H1 (cell line): ENCODE results near the gene GSDMA. TPM values are rescaled to one million over a fixed set of nuclear protein-coding genes. Genes with fewer than 3 reads are reported as not detected.

Experiments used
- CTCF ChIA-PET: fragments of 300-600 bp; sonication (Branson Sonifier 250); formaldehyde crosslinking; loops from one replicate; lab custom pipeline; 2021; ENCODE audit not compliant: partially characterized antibody; lab: Charles Lee
- POLR2A ChIA-PET: fragments of 300-600 bp; sonication (Branson Sonifier 250); formaldehyde crosslinking; loops from one replicate; lab custom pipeline; 2021; ENCODE audit warnings: inconsistent platforms; ENCODE audit not compliant: partially characterized antibody; lab: Charles Lee
- DNase-seq, 2 experiments: peaks; one replicate each; pipeline versions ENCODE4 v3.0.0 to v3.0.0-alpha.2; 2010 to 2022; ENCODE audit warnings: low spot score in 2 of 2, low read depth in 1 of 2, mixed read lengths in 1 of 2
- FAIRE-seq: peaks from 2 replicates; lab custom pipeline; 2011; peaks lifted over from hg19 to GRCh38; lab: Jason Lieb, UNC
- H2AFZ ChIP-seq: 2 replicates; pipeline ENCODE4 v1.8.1; 2012; ENCODE audit warnings: low read length, inconsistent platforms
- H2AK5ac ChIP-seq: 2 replicates; pipeline ENCODE4 v1.6.1; 2013; ENCODE audit warnings: low read depth, low read length
- H2BK120ac ChIP-seq: replicated peaks from 2 replicates; pipeline ENCODE3; 2013; ENCODE audit warnings: low read depth, low read length, inconsistent platforms
- H2BK12ac ChIP-seq: 2 replicates; pipeline ENCODE4 v1.6.1; 2013; ENCODE audit warnings: low read depth, low read length
- H2BK15ac ChIP-seq: 2 replicates; pipeline ENCODE4 v1.6.1; 2013; ENCODE audit warnings: low read length
- H2BK20ac ChIP-seq: 2 replicates; pipeline ENCODE4 v1.6.1; 2013; ENCODE audit warnings: low read length
- H2BK5ac ChIP-seq: 2 replicates; pipeline ENCODE4 v1.6.1; 2013; ENCODE audit warnings: low read depth, low read length
- H3K14ac ChIP-seq: 2 replicates; pipeline ENCODE4 v1.6.1; 2013; ENCODE audit warnings: inconsistent platforms; ENCODE audit not compliant: insufficient read length
- H3K18ac ChIP-seq: 2 replicates; pipeline ENCODE4 v1.6.1; 2013; ENCODE audit warnings: low read length; ENCODE audit errors: extremely low read depth
- H3K23ac ChIP-seq: 2 replicates; pipeline ENCODE4 v1.6.1; 2013; ENCODE audit warnings: inconsistent platforms; ENCODE audit not compliant: insufficient read length
- H3K23me2 ChIP-seq: 2 replicates; pipeline ENCODE4 v1.6.1; 2013; ENCODE audit warnings: low read depth, low read length
- H3K27ac ChIP-seq: 2 replicates; pipeline ENCODE4 v1.6.1; 2011; ENCODE audit warnings: low read depth, low read length, inconsistent platforms
- H3K27me3 ChIP-seq, 4 experiments: replicated peaks in 1 of 4; 1 replicate in 1 of 4; 2 replicates in 3 of 4; pipeline versions ENCODE4 v1.6.1 to v1.8.1; 2011 to 2013; ENCODE audit warnings: low read length in 3 of 4, mild to moderate bottlenecking in 3 of 4, inconsistent platforms in 2 of 4, mixed read lengths in 2 of 4, moderate library complexity in 1 of 4; ENCODE audit not compliant: control insufficient read depth in 3 of 4, insufficient read depth in 3 of 4; ENCODE audit errors: extremely low read depth in 1 of 4
- H3K36me3 ChIP-seq, 4 experiments: 2 replicates each; pipeline versions ENCODE4 v1.6.1 to v1.8.1; 2011 to 2013; ENCODE audit warnings: mild to moderate bottlenecking in 4 of 4, low read length in 3 of 4, moderate library complexity in 2 of 4, control low read depth in 1 of 4, inconsistent platforms in 1 of 4; ENCODE audit not compliant: insufficient read depth in 4 of 4, control insufficient read depth in 2 of 4
- H3K4ac ChIP-seq: replicated peaks from 2 replicates; pipeline ENCODE3; 2013; ENCODE audit warnings: low read length, low read depth, mixed read lengths, inconsistent platforms; ENCODE audit not compliant: insufficient read length
- H3K4me1 ChIP-seq, 4 experiments: replicated peaks in 1 of 4; 1 replicate in 1 of 4; 2 replicates in 3 of 4; pipeline versions ENCODE4 v1.6.1 to v1.8.1; 2011 to 2013; ENCODE audit warnings: low read length in 3 of 4, inconsistent platforms in 2 of 4, mixed read lengths in 1 of 4; ENCODE audit not compliant: insufficient read depth in 4 of 4, control insufficient read depth in 3 of 4
- H3K4me2 ChIP-seq, 2 experiments: 2 replicates each; pipeline versions ENCODE4 v1.6.1 to v1.8.1; 2011 to 2013; ENCODE audit warnings: low read depth in 2 of 2, low read length in 2 of 2, control low read depth in 1 of 2, inconsistent platforms in 1 of 2, mild to moderate bottlenecking in 1 of 2; ENCODE audit not compliant: insufficient read depth in 1 of 2
- H3K4me3 ChIP-seq, 4 experiments: fragments of 200-600, 300-600 bp in 1 of 4; sonication (generic), shearing (Covaris generic), sonication (Bioruptor Twin) in 1 of 4; 2 replicates each; pipeline versions ENCODE4 v1.5.1 to v1.8.1; 2011 to 2016; ENCODE audit warnings: low read length in 4 of 4, low read depth in 3 of 4, control low read depth in 2 of 4, inconsistent platforms in 2 of 4, mild to moderate bottlenecking in 2 of 4, mixed read lengths in 1 of 4, moderate library complexity in 1 of 4; ENCODE audit not compliant: insufficient read depth in 2 of 4; ENCODE audit errors: extremely low read depth in 1 of 4
- H3K56ac ChIP-seq: replicated peaks from 2 replicates; pipeline ENCODE3; 2013; ENCODE audit warnings: low read depth, mild to moderate bottlenecking, mixed read lengths, low read length, inconsistent platforms; ENCODE audit not compliant: insufficient read length
- H3K79me1 ChIP-seq: 2 replicates; pipeline ENCODE4 v1.6.1; 2013; ENCODE audit warnings: low read depth, low read length, control low read depth
- H3K79me2 ChIP-seq, 2 experiments: 2 replicates each; pipeline versions ENCODE4 v1.6.1 to v1.8.1; 2012 to 2013; ENCODE audit warnings: low read length in 2 of 2, mild to moderate bottlenecking in 2 of 2, inconsistent platforms in 1 of 2; ENCODE audit not compliant: insufficient read depth in 2 of 2, control insufficient read depth in 1 of 2
- H3K9ac ChIP-seq, 4 experiments: replicated peaks in 1 of 4; 1 replicate in 1 of 4; 2 replicates in 3 of 4; pipeline versions ENCODE4 v1.6.1 to v1.8.1; 2011 to 2013; ENCODE audit warnings: low read depth in 3 of 4, low read length in 3 of 4, control low read depth in 2 of 4, mild to moderate bottlenecking in 2 of 4, moderate library complexity in 2 of 4, inconsistent platforms in 1 of 4; ENCODE audit errors: extremely low read depth in 1 of 4
- H3K9me3 ChIP-seq, 2 experiments: 2 replicates each; pipeline versions ENCODE4 v1.6.1 to v1.8.1; 2012 to 2013; ENCODE audit warnings: mild to moderate bottlenecking in 2 of 2, moderate library complexity in 2 of 2, control low read depth in 1 of 2, inconsistent platforms in 1 of 2, low read depth in 1 of 2, low read length in 1 of 2, mixed read lengths in 1 of 2; ENCODE audit not compliant: insufficient read depth in 2 of 2
- H4K20me1 ChIP-seq, 2 experiments: replicated peaks in 1 of 2; 2 replicates each; pipeline versions ENCODE3 to v1.8.1; 2011 to 2013; ENCODE audit warnings: inconsistent platforms in 2 of 2, low read length in 2 of 2, mild to moderate bottlenecking in 1 of 2; ENCODE audit not compliant: insufficient read depth in 2 of 2, control insufficient read depth in 1 of 2
- H4K5ac ChIP-seq: 2 replicates; pipeline ENCODE4 v1.6.1; 2013; ENCODE audit warnings: low read length, low read depth, mixed read lengths, inconsistent platforms; ENCODE audit not compliant: insufficient read length
- H4K8ac ChIP-seq: 2 replicates; pipeline ENCODE4 v1.8.0; 2013; ENCODE audit warnings: mild to moderate bottlenecking, moderate library complexity, low read length, inconsistent platforms; ENCODE audit not compliant: insufficient read depth; ENCODE audit errors: extremely low read depth
- H4K91ac ChIP-seq: replicated peaks from 2 replicates; pipeline ENCODE3; 2013; ENCODE audit warnings: low read length, mixed read lengths, inconsistent platforms; ENCODE audit not compliant: insufficient read length
- ASH2L ChIP-seq: fragments of 200-600, 300-600 bp; sonication (generic); IDR thresholded peaks from one replicate; pipeline ENCODE4 v1.7.1; 2017; ENCODE audit warnings: low read length
- BRCA1 ChIP-seq: IDR thresholded peaks from 2 replicates; pipeline ENCODE4 v1.6.1; 2012; ENCODE audit warnings: low read depth, low read length, improper control_type of control experiment
- CTCF ChIP-seq, 3 experiments: IDR thresholded peaks; 1 replicate in 2 of 3; 2 replicates in 1 of 3; pipeline versions ENCODE4 v1.5.1 to v1.6.1; 2011; ENCODE audit warnings: low read length in 3 of 3, mild to moderate bottlenecking in 3 of 3, inconsistent platforms in 2 of 3, low read depth in 1 of 3, moderate library complexity in 1 of 3; ENCODE audit not compliant: insufficient read depth in 1 of 3; ENCODE audit errors: control extremely low read depth in 1 of 3
- HDAC6 ChIP-seq: IDR thresholded peaks from one replicate; pipeline ENCODE4 v1.7.1; 2012; ENCODE audit warnings: low read depth, mild to moderate bottlenecking, inconsistent platforms, low read length, moderate library complexity
- RAD21 ChIP-seq, 2 experiments: IDR thresholded peaks in 1 of 2; conservative IDR thresholded peaks in 1 of 2; 2 replicates each; pipeline ENCODE4 v1.6.1; 2011; ENCODE audit warnings: low read depth in 2 of 2, low read length in 2 of 2, improper control_type of control experiment in 1 of 2, inconsistent platforms in 1 of 2, mild to moderate bottlenecking in 1 of 2, moderate library complexity in 1 of 2
- USF2 ChIP-seq: IDR thresholded peaks from 2 replicates; pipeline ENCODE4 v1.6.1; 2011; ENCODE audit warnings: low read length, improper control_type of control experiment
- WGBS, 2 experiments: shearing (Covaris generic) in 1 of 2; methylation state at CpG; one replicate each; pipeline versions ENCODE4 v1.1.6 to v1.1.7; 2013 to 2015; ENCODE audit warnings: low lambda C conversion rate in 2 of 2, mixed read lengths in 2 of 2, inconsistent platforms in 1 of 2, low coverage in 1 of 2, missing lambda C conversion rate in 1 of 2; ENCODE audit not compliant: insufficient replicate concordance in 2 of 2, insufficient coverage in 1 of 2, insufficient read length in 1 of 2; ENCODE audit errors: extremely low coverage in 1 of 2, missing lambda C conversion rate in 1 of 2; 5-methylcytosine and 5-hydroxymethylcytosine counted together
- polyA plus RNA-seq, 7 experiments: library from polyadenylated mRNA; depleted of rRNA in 3 of 7; stranded (reverse) in 5 of 7; unstranded in 2 of 7; fragments of >200 nt in 5 of 7; fragments of 200-250 nt in 2 of 7; gene quantifications; 1 replicate in 5 of 7; 2 replicates in 1 of 7; 4 replicates in 1 of 7; pipeline versions ENCODE4 v1.2.1 to v1.2.3, GENCODE V29; 2011 to 2013; ENCODE audit warnings: missing spikeins in 2 of 7, mixed read lengths in 2 of 7
- total RNA-seq: library from RNA; stranded (reverse); fragmentation: NEBNext Ultra II Directional; extraction: Animal tissue kit (Norgen Biotek cat#: 25700); gene quantifications from 2 replicates; pipeline ENCODE4 v1.2.1, GENCODE V29; 2021

GSDMA gene
- total and polyA plus RNA-seq, 2 of the 8 experiments (the other 6 are each of a cell fraction or from before 2014, with no cell fraction given) = 0.03 TPM; not detected in 1

- CTCF ChIA-PET = interaction anchor here (0.8 to 4.1 kb wide), 10 partner anchors 8 to 73 kb away, joined by 3 to 16 read pairs (median 6); partner anchors contain the start of genes GSDMB, LRRC3C, ORMDL3 and PSMD3
Observed at GRCh38 chr17:39939588-39940419, 23.0 kb upstream of the GSDMA start.

More at GRCh38 chr17:39939588-39940419, 23.0 kb upstream of the GSDMA start:
- no peak overlapping the region for H3K56ac ChIP-seq
- POLR2A ChIA-PET = interaction anchor here (0.7 to 3.1 kb wide), 3 partner anchors 9 to 44 kb away, joined by 3 to 10 read pairs (median 5); partner anchors contain the start of genes LRRC3C and ORMDL3
- 0 out of 2 replicates have a peak, but pooled peaks cover 2% of the 10 kb centered on the region for H3K23me2 ChIP-seq
- DNase-seq (no peak), FAIRE-seq (no peak)
- WGBS, 2 experiments = 76% methylated on average over 6 of the region's 6 CpGs; no CpG with 5 or more reads in 1 of the 2 experiments
- no peak overlapping the region for H3K14ac ChIP-seq
- H3K4me3 ChIP-seq = no peak overlapping the region
- no peak overlapping the region for H3K27ac ChIP-seq
- H2BK15ac ChIP-seq = no peak overlapping the region
- H3K9me3 ChIP-seq = no peaks in the 10 kb centered on the region
- 0 out of 2 replicates have a peak overlapping the region, but pooled peaks have one; percentile 55 for H2BK20ac ChIP-seq
- no peak overlapping the region for H2BK5ac ChIP-seq
- H2BK120ac ChIP-seq = no peak overlapping the region
- H3K36me3 ChIP-seq = no peaks in the 10 kb centered on the region
- H4K20me1 ChIP-seq = no peaks in the 10 kb centered on the region
- H4K8ac ChIP-seq = no peak overlapping the region
- no peaks in the 10 kb centered on the region for H3K79me2 ChIP-seq
- H3K4me2 ChIP-seq = no peak overlapping the region
- H3K9ac ChIP-seq = no peak overlapping the region
- H3K18ac ChIP-seq = no peak overlapping the region
- TF ChIP-seq USF2 (no peak), BRCA1 (no peak), HDAC6 (no peak), RAD21 (IDR thresholded peaks at IDR 0.05 in 1 of 2, conservative IDR thresholded peaks at IDR 0.05 in 1 of 2; ENCODE audit: low read depth in 2 of 2, low read length in 2 of 2) (peak; percentile 19 to 31; a peak in 3 of 4 replicates), ASH2L (no peak), CTCF (IDR thresholded peaks at IDR 0.05; ENCODE audit: control extremely low read depth in 1 of 3, insufficient read depth in 1 of 3, low read depth in 1 of 3, low read length in 3 of 3) (peak; percentile 17 to 38 (median 20); a peak in 3 of 4 replicates)
- peak overlapping the region; percentile 49; the same call in 1 of the 2 replicates for H2AFZ ChIP-seq
- no peak overlapping the region for H4K5ac ChIP-seq
- H3K4ac ChIP-seq = no peak overlapping the region
- H3K23ac ChIP-seq = no peak overlapping the region
- H3K27me3 ChIP-seq = no peaks in the 10 kb centered on the region
- peaks cover 0 to 3% (median 0%) of the 10 kb centered on the region in 4 experiments; a peak in 3 of 7 replicates for H3K4me1 ChIP-seq
- no peak overlapping the region for H2AK5ac ChIP-seq
- no peak overlapping the region for H2BK12ac ChIP-seq
- no peaks in the 10 kb centered on the region for H3K79me1 ChIP-seq
- no peak overlapping the region for H4K91ac ChIP-seq
